NCI-H2227 (cell line): ENCODE measurements around the gene RC3H1.
A peak's percentile ranks its signal among the peaks of the same experiment; 100 is the strongest.
"Not testable (repeated sequence)": the region's sequence is repeated elsewhere in the genome, so short reads cannot be mapped to it uniquely, and the experiment has no call there.

Source experiments
- DNase-seq: peaks from one replicate; lab custom pipeline; 2025; ENCODE audit not compliant: unreplicated experiment; lab: John Stamatoyannopoulos, UW

Gene RC3H1, protein sequence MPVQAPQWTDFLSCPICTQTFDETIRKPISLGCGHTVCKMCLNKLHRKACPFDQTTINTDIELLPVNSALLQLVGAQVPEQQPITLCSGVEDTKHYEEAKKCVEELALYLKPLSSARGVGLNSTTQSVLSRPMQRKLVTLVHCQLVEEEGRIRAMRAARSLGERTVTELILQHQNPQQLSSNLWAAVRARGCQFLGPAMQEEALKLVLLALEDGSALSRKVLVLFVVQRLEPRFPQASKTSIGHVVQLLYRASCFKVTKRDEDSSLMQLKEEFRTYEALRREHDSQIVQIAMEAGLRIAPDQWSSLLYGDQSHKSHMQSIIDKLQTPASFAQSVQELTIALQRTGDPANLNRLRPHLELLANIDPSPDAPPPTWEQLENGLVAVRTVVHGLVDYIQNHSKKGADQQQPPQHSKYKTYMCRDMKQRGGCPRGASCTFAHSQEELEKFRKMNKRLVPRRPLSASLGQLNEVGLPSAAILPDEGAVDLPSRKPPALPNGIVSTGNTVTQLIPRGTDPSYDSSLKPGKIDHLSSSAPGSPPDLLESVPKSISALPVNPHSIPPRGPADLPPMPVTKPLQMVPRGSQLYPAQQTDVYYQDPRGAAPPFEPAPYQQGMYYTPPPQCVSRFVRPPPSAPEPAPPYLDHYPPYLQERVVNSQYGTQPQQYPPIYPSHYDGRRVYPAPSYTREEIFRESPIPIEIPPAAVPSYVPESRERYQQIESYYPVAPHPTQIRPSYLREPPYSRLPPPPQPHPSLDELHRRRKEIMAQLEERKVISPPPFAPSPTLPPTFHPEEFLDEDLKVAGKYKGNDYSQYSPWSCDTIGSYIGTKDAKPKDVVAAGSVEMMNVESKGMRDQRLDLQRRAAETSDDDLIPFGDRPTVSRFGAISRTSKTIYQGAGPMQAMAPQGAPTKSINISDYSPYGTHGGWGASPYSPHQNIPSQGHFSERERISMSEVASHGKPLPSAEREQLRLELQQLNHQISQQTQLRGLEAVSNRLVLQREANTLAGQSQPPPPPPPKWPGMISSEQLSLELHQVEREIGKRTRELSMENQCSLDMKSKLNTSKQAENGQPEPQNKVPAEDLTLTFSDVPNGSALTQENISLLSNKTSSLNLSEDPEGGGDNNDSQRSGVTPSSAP

GRCh38 chr1:174022080-174022975 is at the start of gene RC3H1:
RC3H1 (minus strand) TSS chr1:174022357; CDS start chr1:173992985, 29,372 bp downstream.
- peak; percentile 91 for DNase-seq

GRCh38 chr1:174070614-174071013 is 48.5 kb upstream of the RC3H1 start:
- DNase-seq, result no peak

GRCh38 chr1:174068000-174068399 is 45.8 kb upstream of the RC3H1 start:
- DNase-seq, result no peak

DNA sequence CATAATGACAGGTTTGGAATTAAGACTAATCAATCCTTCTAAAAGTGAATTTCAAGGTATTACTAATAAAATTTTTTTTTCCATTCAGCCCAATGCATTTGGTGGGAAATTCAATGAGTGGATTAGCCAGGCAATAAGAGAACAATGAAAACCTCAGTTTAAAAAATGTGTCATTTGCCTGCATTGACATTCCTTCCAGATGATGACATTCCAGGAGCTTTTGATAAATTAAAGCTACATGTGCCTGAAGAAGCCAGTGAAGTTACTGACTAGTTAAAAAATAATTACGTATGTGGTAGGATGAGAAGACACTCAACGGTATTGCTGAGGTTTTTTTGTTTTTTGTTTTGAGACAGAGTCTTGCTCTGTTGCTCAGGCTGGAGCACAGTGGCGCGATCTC is 37.9 kb upstream of the RC3H1 start:
- DNase-seq, result no peak

DNA sequence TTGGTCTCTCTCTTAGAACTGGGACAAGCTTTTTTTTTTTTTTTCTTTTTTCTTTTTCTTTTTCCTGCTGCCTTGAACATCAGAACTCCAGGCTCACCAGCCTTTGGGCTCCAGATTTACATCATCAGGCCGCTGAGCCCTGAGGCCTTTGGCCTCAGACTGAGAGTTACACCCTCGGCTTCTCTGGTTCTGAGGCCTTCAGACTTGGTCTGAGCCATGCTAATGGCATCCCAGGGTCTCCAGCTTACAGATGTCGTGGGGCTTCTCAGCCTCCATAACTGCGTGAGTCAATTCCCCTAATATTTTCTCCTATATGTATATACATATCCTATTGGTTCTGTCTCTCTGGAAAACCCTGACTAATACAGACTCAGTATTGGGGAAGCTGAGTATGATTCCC is 36.5 kb upstream of the RC3H1 start:
- no peak for DNase-seq

GRCh38 chr1:174056609-174057008 is 34.5 kb upstream of the RC3H1 start:
- peak; percentile 56 for DNase-seq

GRCh38 chr1:174055797-174056196 is 33.6 kb upstream of the RC3H1 start:
- not testable (repeated sequence) for DNase-seq

DNA sequence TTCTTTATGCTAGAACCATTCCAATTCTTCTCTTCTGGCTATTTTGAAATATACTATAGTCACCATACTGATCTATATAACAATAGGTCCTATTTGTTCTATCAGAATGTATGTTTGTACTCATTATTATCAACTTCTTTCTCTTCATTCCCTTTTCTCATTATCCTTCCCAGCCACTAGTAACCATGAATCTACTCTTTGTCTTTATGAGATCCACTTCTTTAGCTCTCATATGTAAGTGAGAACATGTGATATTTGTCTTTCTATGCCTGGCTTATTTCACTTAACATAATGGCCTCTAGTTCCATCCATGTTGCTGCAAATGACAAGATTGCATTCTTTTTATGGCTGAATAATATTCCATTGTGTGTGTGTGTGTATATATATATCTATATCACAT is 31.7 kb upstream of the RC3H1 start:
- DNase-seq, result no peak

DNA sequence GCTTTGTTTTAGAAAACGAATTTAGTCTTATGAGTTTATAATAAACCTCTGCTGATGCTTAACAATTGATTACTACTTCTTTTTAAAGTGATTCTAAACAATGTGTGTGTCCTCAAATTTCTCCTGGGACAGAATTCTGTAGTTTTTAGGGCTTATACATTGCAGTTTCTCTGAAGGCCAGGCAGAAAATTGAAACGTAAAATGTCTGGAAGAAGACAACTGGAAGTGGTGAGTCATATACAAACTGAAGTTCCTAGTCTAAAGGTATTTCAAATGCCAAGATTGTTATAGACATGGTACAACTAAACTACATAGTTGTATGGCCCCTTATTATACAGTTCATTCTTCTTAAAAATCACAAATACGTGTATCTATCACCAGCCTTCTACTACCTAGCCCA is 30.5 kb upstream of the RC3H1 start:
- no peak for DNase-seq

GRCh38 chr1:174051956-174052355 is 29.8 kb upstream of the RC3H1 start:
- peak; percentile 69 for DNase-seq

- no peak for DNase-seq
These were observed 27.4 kb upstream of the RC3H1 start for GRCh38 chr1:174049514-174049913.

- DNase-seq, result no peak
These were observed 22.5 kb upstream of the RC3H1 start for GRCh38 chr1:174044418-174045222.

DNA sequence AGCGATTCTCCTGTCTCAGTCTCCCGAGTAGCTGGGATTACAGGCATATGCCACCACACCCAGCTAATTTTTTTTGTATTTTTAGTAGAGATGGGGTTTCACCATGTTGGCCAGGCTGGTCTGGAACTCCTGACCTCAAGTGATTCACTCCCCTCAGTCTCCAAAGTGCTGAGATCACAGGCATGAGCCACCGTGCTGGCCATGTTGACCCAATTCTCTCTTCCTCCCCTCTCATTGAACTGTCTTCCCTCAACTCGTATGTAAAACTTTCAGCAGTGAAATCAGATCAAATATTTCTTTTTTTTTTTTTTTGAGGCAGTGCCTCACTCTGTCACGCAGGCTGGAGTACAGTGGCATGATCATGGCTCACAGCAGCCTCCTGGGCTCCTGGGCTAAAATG is 20.4 kb upstream of the RC3H1 start:
- DNase-seq, result not testable (repeated sequence)

GRCh38 chr1:174041369-174041768 is 19.2 kb upstream of the RC3H1 start:
- DNase-seq, result no peak

DNA sequence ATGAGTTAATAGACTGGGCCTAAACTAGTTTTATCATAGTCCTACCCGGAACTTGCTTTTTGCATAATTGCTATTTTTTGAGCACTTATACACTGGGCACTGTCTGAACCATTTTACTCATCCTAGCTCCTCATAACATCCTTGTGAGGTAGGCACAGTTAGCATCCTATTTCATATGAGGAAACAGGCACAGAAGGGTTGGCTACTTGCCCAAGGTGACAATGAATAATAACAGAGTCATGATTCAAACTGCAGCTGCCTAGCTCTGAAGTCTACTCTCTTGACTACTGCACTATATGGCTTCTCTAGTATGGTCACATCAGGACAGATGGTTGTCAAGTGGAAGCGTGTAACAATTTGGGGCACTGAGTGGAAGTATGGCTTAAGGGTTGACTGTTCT is 18.2 kb upstream of the RC3H1 start:
- peak; percentile 24 for DNase-seq

GRCh38 chr1:174039027-174039426 is 16.9 kb upstream of the RC3H1 start:
- no peak for DNase-seq

GRCh38 chr1:174036798-174037197 is 14.6 kb upstream of the RC3H1 start:
- no peak for DNase-seq

DNA sequence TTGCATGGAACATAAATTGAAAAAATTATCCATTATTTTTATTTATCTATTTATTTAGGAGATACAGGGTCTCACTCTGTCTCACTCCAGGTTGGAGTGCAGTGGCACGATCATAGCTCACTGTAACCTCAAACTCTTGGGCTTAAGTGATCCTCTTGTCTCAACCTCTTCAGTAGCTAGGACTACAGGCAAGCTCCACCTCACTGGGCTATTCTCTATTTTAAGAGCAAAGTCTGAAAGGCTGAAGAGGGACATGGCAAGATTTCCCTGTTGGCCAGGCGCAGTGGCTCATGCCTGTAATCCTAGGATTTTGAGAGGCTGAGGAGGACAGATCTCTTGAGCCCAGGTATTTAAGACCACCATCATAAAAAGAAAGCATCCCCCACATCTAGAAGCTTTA is 14.0 kb upstream of the RC3H1 start:
- DNase-seq, result no peak

DNA sequence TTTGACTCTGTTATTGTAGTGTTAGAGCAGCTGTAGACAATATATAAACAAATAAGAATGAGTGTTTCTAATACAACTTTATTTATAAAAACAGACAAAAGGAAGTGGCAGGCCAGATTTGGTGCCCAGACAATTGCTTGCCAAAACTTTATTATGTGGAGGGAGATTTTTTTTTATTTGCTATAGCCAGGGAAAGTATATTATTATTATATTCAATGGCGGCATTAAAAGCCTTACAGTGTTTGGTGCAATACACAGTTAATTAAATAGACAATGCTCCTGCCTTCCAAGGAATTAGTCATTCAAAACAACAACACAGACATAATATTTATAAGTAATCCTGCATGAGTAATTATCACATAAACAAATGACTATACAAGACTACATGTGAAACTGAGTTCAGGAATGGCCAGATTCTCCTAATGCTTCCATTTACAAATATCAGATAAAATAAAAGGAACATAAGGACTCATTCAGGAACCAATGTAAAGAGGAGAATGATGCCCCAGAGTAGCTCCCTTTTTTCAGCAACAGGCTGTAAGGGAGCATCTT is 10.6 kb upstream of the RC3H1 start:
- DNase-seq, result no peak
